AG08396 (cell line): Measurements from ENCODE around the gene BCR.

Source experiments
- DNase-seq: peaks from one replicate; pipeline ENCODE4 v3.0.0; 2012; ENCODE audit warnings: low spot score, mixed read lengths

Gene BCR

DNA sequence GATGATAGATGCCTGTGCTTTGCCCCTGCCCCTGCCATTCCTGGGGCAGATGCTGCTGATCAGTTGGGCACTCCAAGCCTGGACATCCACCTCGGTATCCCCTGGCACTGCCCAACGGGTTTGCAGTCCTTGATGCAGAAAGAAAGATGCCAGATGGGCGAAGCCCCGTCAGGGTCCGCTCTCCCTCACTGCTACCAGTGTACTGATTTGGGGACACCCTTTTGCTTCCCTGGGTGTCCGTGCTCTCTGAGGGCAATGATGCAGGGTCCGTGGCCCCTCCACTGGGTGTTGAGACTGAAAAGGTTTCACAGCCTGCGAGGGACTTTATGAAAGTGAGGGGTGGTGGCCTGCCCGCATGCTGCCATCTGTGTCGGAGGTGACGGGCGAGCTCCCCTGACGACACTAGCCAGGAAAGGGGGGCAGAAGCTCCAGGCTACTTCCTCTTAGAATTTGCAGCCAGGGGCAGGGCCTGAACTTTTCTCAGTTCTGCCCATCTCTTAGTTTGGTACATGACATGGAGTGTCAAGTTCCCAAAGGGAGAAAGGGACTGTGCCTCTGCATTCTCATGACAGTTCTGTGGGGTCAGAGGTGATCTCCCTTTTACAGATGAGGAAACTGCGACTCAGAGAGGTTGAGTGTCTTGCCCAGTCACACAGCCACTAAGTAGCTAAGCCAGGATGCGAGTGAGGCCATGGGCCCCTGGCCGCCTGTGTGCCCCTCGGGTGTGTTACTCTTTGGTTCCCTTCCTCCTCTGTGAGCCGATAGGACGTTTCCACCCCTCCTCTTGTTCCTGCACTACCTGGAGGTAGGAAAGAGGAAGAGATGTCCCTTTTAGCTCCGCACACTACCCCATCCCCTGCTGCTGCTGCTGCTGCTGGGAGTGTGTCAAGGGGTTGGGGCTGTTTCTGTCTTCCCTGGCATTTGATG is 96.6 kb downstream of the BCR start:
- no peak for DNase-seq

DNA sequence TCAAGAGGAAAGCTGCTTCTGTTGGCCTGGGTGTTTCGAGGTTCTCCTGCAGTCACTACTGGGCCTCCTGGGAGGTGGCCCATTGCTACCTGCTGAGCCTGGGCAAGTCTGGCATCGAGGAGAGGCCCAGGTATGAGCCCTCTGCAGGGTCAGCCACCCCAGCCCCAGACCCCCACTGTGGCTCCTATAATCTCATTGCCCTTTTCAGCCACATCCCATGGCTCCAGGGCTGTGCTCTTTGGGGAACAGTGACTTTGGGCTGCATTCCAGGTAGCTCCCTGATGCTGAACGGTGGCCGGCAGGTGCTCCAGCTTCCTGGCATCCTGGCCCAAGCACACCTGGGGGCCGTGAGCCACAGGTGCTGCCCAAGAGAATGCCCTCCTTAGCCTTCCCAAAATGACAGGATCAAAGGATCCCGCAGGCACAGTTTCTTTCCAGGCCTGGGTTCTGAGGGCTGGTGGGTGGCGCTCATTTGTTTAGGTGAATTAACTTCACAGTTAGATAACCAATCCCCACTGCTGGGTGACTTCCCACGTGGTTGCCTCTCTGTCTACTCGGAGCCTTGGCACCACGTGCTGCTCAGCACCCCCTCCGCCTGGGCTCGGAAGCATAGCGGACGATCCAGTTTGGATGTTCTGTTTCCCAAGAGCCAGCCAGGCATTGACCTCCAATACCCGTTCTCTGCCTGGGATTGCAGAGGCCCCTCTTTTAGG is 97.4 kb downstream of the BCR start:
- DNase-seq: no peak

DNA sequence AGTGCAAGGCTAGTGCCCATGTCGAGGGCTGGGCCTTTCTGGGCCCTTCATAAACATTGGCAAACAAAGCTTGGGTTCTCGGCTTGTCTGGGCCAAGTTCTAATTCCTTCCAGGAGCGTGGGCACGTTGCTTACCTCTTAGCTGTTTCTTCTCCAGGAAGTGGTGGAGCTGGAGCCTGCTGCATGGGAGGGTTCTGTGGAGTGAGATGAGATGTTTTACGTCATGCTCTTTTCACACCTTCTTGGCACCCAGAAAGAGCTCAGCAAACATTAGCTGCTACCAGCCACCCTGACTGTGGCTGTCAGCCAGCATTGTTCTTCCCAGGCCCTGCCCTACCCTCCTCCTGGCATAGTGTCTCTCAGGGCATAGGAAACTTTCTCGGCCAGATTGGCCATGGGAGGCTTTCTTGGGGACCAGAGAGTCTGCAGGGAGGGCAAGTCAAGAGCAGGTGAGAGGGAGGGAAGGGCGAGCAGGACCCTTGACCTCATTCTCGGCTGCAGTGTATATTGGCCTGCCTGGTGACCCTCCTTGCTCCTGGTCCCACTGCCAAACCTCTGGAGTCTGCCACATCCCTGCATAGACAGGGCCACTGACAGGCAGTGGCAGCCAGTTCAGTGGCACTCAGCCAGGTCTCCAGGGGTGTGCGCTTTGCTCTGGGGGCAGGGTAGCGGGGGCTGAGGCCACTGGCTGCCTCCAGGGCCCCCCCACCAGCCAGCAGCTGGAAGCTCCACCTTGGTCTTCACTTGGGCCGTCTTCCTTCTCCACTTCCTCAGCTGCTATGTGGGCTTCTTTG is 98.8 kb downstream of the BCR start:
- DNase-seq: peak; percentile 41

DNA sequence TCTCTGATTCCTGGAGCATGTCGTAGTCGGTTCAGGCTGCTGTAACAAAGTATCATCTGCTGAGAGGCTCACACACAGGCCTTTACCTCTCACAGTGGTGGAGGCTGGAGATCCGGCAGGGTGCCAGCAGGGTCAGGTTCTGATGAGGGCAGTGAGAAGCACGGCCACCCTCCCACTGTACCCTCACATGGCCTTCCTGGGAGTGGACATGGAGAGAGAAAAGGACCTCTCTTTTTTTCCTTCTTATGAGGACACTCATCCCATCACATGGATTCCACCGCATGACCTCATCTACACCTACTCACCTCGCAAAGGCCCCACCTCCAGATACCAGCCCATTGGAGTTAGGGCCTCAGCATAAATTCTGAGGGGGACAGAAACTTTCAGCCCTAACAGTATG is 99.5 kb downstream of the BCR start:
- DNase-seq: no peak

DNA sequence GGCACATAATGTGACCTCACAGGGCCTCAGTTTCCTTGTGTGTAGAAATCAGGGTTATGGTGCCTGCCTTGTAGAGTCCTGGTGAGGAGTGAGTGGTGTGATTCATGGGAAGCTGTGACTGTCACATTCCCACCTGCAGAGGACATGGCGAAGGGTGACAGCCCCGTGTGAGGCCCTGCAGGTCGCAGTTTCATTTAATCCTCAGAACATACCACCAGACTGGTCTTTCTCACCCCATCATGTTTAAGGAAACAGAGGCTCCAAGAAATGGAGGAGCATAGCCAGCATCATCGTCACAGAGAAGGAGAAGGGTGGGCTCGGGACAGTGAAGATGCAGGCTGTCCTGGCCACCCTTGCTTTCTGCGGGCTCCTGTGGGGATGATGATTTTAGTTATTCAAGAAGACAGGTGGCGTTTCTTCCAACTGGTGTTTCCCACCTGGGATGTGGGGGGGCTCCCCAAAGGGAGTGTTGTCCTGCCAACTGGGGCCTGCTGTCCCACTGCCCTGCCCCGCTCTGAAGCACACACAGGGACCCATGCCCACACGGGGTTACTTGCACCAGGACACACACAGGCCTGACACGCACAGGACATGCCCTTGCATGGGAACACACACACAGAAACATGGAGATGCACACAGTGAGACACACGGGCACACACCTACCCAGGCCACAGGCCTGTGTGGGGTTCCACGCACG is 100.2 kb downstream of the BCR start:
- DNase-seq: no peak

DNA sequence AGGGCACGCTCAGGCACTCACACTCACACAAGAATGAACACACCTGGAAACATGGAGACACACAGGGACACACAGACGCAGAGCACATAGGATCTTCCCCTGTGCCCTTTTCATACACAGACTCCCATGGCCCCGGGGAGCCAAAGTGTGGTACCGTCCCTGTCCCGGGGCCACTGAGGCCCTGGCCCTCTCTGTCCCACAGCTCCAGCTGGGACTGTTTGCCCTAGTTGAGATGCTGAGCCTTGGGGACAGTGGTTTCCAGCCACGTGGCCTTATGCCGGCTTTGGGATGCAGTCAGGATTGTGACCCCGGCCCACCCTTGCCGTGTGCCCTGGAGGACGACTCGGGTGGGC is 100.7 kb downstream of the BCR start:
- no peak for DNase-seq

DNA sequence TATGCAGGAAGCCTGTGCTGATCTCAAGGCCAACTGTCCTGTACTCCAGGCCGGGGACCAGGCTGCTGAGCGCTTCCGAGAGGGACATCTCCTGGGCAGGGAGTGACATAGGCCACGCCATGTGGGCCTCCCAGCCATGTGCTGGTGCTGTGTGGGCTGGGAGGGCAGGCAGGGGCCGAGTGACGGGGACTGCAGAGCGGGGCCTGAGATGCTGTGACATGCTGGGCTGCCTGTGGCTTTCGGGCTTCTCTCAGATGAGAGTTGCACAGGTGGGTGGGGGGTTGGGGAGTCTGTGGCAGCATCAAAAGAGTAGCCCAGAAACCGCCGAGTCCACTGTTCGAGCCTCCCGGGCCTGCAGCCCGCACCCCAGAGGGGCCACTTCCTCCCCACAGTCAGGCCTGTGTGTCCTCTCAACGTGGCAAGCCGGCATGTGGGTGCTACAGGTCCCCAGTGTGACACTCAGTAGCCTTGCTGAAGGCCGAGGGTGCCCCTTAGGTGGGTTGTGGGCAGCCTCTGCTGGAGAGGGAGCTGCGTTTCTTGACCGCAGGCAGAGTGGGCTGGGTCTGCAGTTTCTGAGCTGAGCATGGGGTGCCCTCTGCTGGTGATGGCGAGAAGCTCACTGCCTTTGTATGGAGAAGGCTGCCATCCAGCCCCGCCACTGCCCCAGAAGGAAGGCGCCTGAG is 101.2 kb downstream of the BCR start:
- peak; percentile 86 for DNase-seq

DNA sequence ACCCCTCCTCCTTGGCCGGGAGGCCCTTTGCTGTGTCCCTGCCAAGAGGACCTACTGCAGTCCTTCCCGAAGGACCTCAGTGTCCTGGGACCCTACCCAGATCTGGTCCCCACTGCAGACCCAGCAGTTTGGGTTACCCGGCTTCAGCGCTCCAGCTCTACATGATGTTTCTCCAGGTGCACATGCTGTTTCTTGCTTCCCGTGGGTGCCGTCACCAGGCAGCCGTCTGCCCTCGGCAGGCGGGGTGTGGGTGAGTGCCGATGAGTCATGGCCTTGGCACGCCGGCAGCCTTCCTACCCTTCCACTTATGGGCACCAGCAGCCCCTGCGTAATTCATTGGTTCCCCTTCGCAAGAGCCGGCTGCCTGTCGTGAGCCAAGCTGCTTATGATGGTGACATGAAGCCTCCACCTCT is 101.8 kb downstream of the BCR start:
- peak; percentile 74 for DNase-seq

DNA sequence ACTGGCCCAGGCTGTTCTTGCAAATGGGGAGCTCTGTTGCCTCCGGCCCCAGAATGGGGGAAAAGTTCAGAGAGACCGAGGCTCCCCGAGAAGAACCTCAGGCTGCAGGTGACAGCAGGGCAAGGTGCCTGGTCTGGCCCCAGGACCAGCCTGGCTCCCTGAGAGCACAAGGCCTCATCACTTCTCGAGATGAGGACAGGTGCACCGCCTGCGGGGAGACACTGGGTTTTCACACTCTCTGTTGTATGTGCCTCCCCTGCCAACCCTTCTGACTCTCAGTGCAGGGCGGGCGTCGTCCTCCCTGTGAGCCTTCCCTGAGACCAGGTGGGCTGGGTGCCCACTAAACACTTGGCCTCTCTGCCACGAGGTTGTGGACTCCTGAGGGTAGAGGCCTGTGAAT is 102.2 kb downstream of the BCR start:
- no peak for DNase-seq

DNA sequence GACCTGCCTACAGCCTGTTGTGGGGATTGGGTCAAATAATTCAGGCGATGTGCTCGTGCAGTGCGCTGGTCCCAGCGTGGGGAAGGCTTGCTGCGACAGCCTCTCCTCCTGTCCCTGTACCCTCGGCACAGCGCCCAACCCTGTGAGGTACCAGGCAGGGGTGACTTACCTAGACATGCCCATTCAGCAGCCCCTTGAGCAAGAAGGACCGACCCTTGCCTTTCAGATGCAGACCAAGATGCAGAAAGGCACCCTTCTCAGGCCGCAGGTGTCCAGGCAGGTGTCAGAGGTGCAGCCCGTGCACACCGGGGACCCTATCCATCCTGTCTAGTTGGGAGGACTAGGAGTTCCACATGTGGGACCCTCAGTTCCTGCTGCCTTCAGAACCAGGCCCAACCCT is 102.7 kb downstream of the BCR start:
- DNase-seq: no peak

DNA sequence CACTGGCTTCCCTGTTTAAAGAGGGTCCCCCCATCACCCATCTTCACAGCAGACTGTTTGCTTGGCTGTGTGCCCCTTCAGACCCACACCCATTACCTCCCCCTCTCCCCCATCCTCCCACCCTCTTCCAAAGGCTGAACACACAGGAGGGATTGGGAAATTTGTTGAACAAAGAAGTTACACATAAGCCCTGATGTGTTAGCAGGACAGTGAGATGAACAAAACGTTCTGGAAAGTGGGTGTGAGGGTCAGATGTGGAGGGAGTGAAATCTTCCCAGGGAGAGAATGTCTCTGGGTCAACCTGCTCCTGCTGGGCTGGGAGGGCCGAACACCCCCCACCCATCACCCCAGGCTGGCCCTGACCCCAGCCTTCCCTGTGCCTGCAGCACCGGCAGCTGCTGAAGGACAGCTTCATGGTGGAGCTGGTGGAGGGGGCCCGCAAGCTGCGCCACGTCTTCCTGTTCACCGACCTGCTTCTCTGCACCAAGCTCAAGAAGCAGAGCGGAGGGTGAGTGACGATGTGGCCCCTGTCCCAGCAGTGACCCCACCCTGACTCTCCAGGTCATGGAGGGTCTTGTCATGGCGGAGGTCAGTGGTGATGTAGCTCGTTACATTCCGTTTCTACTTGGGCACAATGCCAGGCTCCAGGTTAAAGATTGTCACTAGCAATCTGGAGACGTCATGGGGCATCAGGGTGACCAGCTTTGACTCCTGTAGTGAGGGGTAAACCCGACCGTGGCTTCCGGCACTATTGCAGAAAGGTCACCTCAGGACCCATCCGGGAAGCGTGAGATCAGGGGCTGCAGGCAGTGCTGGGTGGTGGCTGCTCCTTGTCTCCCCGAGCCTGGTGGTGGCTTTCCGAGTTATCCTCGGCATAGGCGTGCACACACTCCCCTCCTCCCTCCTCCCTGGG is 103.5 kb downstream of the BCR start:
- no peak for DNase-seq

DNA sequence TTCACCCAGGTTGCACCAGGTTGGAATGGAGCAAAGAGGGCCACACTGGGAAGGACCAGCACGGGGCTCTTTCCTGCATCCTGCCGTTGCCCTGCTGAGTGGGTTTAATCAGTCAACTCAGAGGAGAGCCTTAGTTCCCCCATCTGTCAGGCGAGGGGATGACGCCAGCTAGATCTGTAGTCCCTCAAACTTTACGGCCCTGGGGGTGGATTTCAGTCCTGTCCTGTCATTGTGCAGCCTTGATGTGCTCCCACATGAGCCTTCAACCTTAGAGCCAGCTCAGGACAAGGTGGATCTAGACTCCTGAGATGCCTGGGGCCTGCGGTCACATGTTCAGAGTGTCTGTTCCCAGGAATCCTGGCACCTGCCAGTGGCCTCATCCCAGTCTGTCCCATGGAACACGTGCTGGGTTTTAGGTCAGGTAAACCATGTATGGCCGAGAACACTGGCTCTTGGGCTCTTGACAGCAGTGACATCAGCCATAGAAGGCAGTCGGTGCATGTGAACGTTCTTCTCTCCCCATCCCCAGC is 104.3 kb downstream of the BCR start:
- DNase-seq: no peak

DNA sequence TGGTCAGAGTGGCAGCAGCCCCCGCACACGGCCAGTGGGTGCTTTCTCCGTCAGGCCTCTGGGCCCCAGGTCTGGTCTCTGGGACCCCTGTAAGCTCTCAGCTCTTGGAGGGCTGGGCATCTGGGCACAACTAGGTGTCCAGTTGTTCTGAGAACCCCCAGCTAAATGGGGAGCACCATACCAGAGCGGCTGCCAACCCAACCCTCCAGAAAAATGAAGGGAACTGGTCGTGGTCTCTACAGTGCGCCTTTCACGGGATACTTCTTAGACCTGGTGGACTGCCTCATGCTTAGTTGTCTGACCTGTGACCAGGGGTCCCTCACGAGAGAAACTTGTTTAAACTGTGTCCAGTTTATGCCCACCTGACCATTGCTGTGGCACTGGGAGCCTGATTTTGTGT is 104.9 kb downstream of the BCR start:
- DNase-seq: no peak

DNA sequence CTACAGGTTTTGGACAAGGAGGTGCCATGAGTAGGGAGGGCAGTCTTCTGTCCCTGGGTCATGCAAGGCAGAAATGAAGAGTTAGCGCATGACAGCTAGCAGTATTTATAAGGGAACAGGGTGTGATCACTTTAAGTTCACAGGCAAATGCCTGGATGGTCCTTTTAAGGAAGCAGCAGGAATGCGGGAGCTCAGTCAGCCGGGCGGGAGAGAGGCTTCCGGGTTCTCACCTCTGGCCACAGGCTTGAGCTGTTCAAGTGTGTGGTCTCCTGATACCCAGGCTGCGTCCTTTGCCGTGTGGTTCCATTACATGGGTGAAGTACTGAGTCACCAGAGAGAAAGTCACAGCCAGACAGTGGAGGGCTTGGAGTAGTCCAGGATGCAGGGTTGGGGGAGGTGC is 105.4 kb downstream of the BCR start:
- DNase-seq: no peak

DNA sequence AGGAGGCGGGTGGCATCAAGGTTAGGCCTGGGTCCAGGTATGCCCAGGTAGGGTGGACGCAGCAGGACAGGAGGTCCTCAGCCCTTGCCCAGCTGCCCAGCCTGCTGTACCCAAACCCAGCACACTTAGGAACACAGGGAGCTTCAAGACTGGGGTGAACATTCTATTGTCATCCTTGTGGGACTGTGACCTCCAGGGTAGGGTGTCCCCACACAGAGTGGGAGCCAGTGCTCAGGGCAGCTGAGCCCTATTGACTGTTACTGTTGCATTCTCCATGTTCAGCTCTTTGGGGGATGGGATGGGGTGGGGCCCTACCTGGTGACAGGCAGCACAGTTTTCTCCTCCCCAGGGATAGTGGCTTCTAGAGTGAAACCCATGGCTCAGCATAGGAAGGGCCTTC is 106.0 kb downstream of the BCR start:
- DNase-seq: no peak

DNA sequence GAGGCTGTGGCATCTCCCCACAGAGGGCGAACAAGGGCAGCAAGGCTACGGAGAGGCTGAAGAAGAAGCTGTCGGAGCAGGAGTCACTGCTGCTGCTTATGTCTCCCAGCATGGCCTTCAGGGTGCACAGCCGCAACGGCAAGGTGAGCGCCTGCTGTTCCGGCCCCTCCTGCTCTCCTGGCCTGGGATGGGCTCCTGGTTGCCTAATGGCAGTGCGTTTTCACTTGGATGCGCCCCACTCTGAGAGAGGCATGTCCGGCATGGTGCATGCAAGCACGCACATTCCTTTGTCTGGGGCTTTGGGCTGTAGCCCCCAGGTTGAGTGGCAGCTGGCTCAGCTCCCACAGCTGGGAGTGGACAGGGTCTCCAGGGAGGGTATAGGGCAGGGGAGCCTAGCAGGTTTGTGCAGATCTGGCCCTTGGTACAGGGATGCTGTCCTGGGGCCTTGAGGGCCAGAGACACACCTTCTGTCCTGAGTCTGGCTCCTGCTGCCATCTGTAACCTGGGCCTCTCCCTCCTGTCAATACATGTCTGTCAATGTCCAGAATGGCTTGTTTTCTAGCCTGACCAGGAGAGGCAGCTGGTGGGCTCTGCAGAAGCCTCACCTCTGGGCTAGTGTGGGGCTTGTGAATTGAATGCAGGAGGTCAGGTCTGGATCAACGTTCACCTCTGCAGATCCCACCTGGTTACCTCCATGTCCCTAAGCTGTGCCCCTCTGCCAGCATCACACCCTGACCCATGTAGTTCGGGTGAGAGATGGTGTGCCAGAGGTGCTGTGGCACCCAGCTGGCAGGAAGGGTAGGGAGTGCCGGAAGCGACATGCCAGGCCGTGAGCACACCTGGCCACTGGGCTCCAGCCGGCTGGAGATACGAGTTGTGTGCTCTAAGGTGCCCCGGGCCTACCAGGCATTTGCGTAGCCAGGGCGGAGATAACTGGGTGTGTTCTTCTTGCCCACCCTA is 107.1 kb downstream of the BCR start:
- no peak for DNase-seq

DNA sequence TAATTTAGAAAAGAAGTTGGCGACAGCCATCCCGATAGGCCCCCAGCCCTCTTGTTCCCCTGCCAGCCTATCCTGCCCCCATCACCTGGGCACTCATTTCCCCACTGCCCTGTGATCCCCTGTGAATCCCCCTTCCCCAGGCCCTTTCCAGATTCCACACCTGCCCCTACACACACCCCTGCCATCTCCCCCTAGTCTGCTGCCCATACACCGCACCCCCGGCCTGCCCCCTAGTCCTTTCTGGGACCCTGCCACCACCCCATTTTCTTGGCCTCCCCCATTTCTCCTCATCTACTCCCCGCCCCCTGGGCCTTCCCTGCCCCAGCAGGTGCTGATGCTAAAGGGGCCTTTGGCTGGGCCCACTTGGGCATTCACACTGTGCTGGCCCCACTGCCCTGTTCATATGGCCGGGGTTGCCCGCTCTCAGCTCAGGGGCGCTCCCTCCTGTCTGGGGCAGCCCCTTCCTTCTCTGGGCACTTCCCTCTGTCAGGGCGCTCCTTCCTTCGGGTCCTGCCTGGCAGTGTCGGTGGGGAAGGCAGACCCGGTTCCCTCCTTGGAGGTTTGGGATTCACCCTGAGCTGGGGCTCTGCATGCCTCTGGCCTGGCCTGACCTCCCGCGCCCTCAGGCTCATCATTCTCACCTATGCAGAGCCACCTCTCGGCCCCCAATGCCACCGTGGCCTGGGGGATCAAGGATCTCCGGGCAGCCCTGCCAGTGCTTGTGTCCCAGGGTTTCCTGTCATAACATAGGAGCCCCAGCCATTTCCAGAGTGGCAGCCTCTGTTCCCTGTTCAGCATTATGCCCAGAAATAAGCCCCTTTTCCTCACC is 108.2 kb downstream of the BCR start:
- DNase-seq: no peak

DNA sequence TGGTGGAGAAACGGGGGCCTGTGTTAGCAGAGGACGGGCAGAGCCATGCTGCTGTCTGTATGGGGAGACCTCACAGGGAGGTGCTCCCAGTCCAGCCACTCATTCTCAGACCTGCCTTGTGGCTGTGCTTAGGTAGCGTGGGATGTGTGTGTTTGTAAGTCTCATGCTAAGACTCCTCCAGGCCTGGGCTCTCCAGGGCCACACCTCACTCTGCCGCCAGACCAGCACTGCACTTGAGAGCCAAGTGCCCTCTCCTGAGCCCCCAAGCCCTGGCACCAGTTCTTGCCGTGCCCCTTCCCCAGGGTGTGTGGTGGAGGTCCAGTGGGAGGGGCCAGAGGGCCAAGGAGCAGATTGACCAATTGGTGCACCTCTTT is 108.8 kb downstream of the BCR start:
- DNase-seq: no peak
